Loucy (cell line): ENCODE measurements around the gene SLC22A17.

ENCODE experiments used
- H2AFZ ChIP-seq: fragments of 200-600 bp; sonication (generic); 2 replicates; pipeline ENCODE4 v1.6.0; 2016; ENCODE audit warnings: antibody characterized with exemption, mild to moderate bottlenecking, low read length, moderate library complexity
- H3F3A ChIP-seq: fragments of 200-600 bp; 2 replicates; pipeline ENCODE4 v1.6.0; 2016; ENCODE audit warnings: antibody characterized with exemption, low read depth, mild to moderate bottlenecking
- H3K27me3 ChIP-seq: fragments of 200-600 bp; sonication (generic); 2 replicates; pipeline ENCODE4 v1.6.1; 2014; ENCODE audit warnings: low read length, mild to moderate bottlenecking; ENCODE audit not compliant: insufficient read depth, poor library complexity, severe bottlenecking
- H3K36me3 ChIP-seq: fragments of 200-600 bp; sonication (generic); 2 replicates; pipeline ENCODE4 v1.6.1; 2016; ENCODE audit warnings: low read length; ENCODE audit not compliant: insufficient read depth
- H3K4me1 ChIP-seq: fragments of 200-600 bp; sonication (generic); 2 replicates; pipeline ENCODE4 v1.5.1; 2014; ENCODE audit warnings: low read length, mild to moderate bottlenecking; ENCODE audit not compliant: insufficient read depth, poor library complexity, severe bottlenecking
- H3K4me2 ChIP-seq: fragments of 200-600 bp; sonication (generic); 2 replicates; pipeline ENCODE4 v1.6.0; 2014; ENCODE audit warnings: antibody characterized with exemption, low read length, low read depth, mild to moderate bottlenecking; ENCODE audit not compliant: poor library complexity, severe bottlenecking
- H3K4me3 ChIP-seq: fragments of 200-600 bp; sonication (generic); 2 replicates; pipeline ENCODE4 v1.5.1; 2014; ENCODE audit warnings: low read length, mild to moderate bottlenecking, mixed read lengths; ENCODE audit not compliant: poor library complexity, severe bottlenecking
- H3K79me2 ChIP-seq: fragments of 200-600 bp; sonication (generic); 2 replicates; pipeline ENCODE4 v1.6.1; 2014; ENCODE audit warnings: low read length; ENCODE audit not compliant: insufficient read depth
- H3K9ac ChIP-seq: fragments of 200-600 bp; sonication (generic); 2 replicates; pipeline ENCODE4 v1.6.0; 2014; ENCODE audit warnings: mild to moderate bottlenecking, low read depth, low read length, moderate library complexity; ENCODE audit not compliant: poor library complexity, severe bottlenecking
- H3K9me2 ChIP-seq: fragments of 200-600 bp; sonication (generic); replicated peaks from 2 replicates; pipeline ENCODE4 v1.6.1; 2016; ENCODE audit warnings: low read depth, low read length, mixed read lengths
- H3K9me3 ChIP-seq: fragments of 200-600 bp; sonication (generic); 2 replicates; pipeline ENCODE4 v1.6.1; 2014; ENCODE audit warnings: mild to moderate bottlenecking, antibody characterized with exemption, low read length, low read depth; ENCODE audit not compliant: insufficient read depth
- H4K20me1 ChIP-seq: fragments of 200-600 bp; sonication (generic); 2 replicates; pipeline ENCODE4 v1.6.0; 2014; ENCODE audit warnings: antibody characterized with exemption, low read length, mild to moderate bottlenecking; ENCODE audit not compliant: insufficient read depth, poor library complexity, severe bottlenecking
- EZH2phosphoT487 ChIP-seq: fragments of 200-600 bp; IDR thresholded peaks from 2 replicates; pipeline ENCODE4 v1.6.1; 2018; ENCODE audit warnings: antibody characterized with exemption, mild to moderate bottlenecking, moderate library complexity, borderline replicate concordance
- TF ChIP-seq, protein P1 (sequence below): fragments of 200-600 bp; sonication (generic); conservative IDR thresholded peaks from 2 replicates; pipeline ENCODE4 v1.5.1; 2014; ENCODE audit warnings: mild to moderate bottlenecking, antibody characterized with exemption, low read length

SLC22A17 gene

DNA sequence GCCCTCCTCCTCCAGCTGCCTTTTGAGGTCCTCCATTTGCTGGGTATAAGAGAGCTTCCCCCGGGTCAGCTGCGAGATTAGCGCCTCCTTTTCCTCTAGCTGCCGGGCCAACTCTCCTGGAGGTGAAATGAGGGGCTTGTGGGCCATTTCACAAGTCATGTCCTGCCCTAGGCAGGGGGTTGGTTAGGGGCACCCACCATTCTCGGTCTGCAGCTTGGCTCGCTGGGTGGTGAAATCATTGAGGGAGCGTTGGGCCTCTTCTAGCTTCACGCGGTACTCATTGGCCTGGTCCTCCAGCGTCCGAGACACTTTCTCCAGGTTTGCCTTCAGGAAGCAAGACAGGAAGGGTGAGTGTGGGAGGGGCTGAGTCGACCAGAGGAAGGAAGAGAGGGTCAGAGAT lies 36.7 kb upstream of the SLC22A17 start:
- no peaks in the 10 kb centered on the region for H3K27me3 ChIP-seq

DNA sequence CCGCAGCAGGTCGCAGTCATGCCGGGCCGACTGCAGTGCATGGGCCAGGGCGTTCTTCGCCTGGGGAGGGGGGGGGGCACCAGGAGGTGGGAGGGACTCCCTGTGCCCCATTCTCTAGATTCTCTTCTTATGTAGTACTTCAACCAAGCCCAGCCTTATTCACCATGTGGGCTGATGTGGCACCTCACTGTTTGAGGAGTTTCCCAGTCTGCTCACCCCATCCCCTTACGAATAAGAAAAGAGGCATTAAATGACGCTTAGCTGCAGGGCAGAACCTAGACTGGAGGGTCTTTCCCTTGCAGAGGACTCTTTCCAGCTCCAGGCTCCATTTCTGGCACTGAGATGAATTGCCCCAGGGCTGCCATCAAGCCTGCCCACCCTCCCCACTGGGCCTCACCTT lies 36.3 kb upstream of the SLC22A17 start:
- Histone ChIP-seq H3K4me2 (no peak overlapping the region), H3K9me3 (no peaks in the 10 kb centered on the region), H3K36me3 (no peaks in the 10 kb centered on the region), H3K4me1 (no peaks in the 10 kb centered on the region), H4K20me1 (no peaks in the 10 kb centered on the region), H3K4me3 (no peak overlapping the region), H3K79me2 (no peaks in the 10 kb centered on the region), H3K27me3 (no peaks in the 10 kb centered on the region), H3K9me2 (no peaks in the 10 kb centered on the region), H2AFZ (no peak overlapping the region), H3F3A (no peaks in the 10 kb centered on the region), H3K9ac (no peak overlapping the region)
- TF ChIP-seq EZH2phosphoT487, result no peak
- TF ChIP-seq, protein P1, sequence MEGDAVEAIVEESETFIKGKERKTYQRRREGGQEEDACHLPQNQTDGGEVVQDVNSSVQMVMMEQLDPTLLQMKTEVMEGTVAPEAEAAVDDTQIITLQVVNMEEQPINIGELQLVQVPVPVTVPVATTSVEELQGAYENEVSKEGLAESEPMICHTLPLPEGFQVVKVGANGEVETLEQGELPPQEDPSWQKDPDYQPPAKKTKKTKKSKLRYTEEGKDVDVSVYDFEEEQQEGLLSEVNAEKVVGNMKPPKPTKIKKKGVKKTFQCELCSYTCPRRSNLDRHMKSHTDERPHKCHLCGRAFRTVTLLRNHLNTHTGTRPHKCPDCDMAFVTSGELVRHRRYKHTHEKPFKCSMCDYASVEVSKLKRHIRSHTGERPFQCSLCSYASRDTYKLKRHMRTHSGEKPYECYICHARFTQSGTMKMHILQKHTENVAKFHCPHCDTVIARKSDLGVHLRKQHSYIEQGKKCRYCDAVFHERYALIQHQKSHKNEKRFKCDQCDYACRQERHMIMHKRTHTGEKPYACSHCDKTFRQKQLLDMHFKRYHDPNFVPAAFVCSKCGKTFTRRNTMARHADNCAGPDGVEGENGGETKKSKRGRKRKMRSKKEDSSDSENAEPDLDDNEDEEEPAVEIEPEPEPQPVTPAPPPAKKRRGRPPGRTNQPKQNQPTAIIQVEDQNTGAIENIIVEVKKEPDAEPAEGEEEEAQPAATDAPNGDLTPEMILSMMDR, result no peak

More for the DNA sequence above, 36.7 kb upstream of the SLC22A17 start:
- H3K4me2 ChIP-seq, result no peak overlapping the region
- no peaks in the 10 kb centered on the region for H3K79me2 ChIP-seq
- no peak overlapping the region for H2AFZ ChIP-seq
- no peaks in the 10 kb centered on the region for H3F3A ChIP-seq
- H3K9me3 ChIP-seq, result no peaks in the 10 kb centered on the region
- H3K4me1 ChIP-seq, result no peaks in the 10 kb centered on the region
- no peak for TF ChIP-seq EZH2phosphoT487
- TF ChIP-seq, protein P1, result no peak
- no peaks in the 10 kb centered on the region for H4K20me1 ChIP-seq
- no peak overlapping the region for H3K4me3 ChIP-seq
- H3K9ac ChIP-seq, result no peak overlapping the region
- no peaks in the 10 kb centered on the region for H3K36me3 ChIP-seq
- no peaks in the 10 kb centered on the region for H3K9me2 ChIP-seq

DNA sequence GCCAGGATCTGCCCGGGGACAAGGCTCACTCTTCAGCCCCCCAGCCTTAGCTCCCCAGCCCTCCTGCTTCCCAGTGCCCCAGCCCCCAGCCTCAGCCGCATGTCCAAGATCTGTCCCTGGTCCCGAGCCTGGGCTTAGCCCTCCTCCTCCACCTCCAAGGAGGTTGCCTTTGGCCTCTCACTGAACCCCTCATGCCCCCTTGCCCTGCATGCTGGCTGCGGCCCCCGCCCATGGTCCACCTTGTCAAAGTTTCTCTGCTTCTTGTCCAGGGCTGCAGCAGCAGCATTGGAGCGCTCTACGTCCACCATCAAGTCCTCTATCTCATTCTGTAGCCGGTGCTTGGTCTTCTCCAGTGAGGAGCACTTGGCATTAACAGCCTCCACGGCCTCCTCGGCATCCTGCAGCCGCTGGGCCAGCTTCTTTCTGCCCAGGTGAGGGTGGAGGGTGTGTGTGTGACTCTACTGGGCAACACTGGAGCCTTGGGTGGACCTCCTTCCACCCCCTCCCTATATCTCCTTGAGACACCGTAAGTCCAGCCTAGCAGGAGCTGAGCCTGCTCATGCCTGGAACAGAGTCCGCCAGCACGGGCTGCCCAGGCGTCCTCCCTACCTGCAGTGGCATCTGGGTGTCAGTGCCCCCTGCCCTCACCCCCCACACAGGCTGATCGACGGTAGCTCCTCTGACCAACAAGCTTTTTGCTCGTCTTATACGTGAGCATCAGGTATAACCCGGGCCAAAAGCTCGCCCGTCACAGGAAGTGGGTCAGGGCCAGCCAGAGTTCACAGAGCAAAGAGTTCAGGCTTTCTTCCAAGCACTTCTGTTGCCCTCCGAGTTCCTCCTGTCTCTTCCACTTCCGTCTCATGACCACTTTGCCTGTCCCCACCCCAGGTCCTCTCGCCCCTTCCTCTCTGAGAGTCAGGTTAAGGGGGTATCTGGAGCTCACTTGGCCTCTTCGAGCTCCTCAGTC lies 35.5 kb upstream of the SLC22A17 start:
- TF ChIP-seq EZH2phosphoT487, result no peak
- TF ChIP-seq, protein P1, result no peak
- H3K27me3 ChIP-seq, result no peaks in the 10 kb centered on the region

More for the DNA sequence above, 35.5 kb upstream of the SLC22A17 start:
- no peak overlapping the region for H3K4me3 ChIP-seq
- no peaks in the 10 kb centered on the region for H3K9me2 ChIP-seq
- H3K4me2 ChIP-seq, result no peak overlapping the region
- H3K79me2 ChIP-seq, result no peaks in the 10 kb centered on the region
- no peaks in the 10 kb centered on the region for H3K4me1 ChIP-seq
- no peaks in the 10 kb centered on the region for H4K20me1 ChIP-seq
- H3K9me3 ChIP-seq, result no peaks in the 10 kb centered on the region
- no peaks in the 10 kb centered on the region for H3K36me3 ChIP-seq
- H3K9ac ChIP-seq, result no peak overlapping the region
- H3F3A ChIP-seq, result no peaks in the 10 kb centered on the region
- H2AFZ ChIP-seq, result no peak overlapping the region
